H9 (cell line): ENCODE results near the gene ARHGAP15. TPM values are rescaled to one million over a fixed set of nuclear protein-coding genes. Genes with fewer than 3 reads are reported as not detected.
A peak's percentile ranks its signal among the peaks of the same experiment; 100 is the strongest.

Experiments used
- DNase-seq: peaks from one replicate; pipeline ENCODE4 v3.0.0-alpha.2; 2017
- H2AFZ ChIP-seq: one replicate; pipeline ENCODE4 v1.6.1; 2013; ENCODE audit warnings: mild to moderate bottlenecking, low read length, control low read depth, moderate library complexity
- H2AK5ac ChIP-seq: 2 replicates; pipeline ENCODE4 v1.6.1; 2013; ENCODE audit warnings: low read length, control low read depth, mixed read lengths; ENCODE audit not compliant: insufficient read length
- H2BK120ac ChIP-seq: one replicate; pipeline ENCODE4 v1.6.1; 2013; ENCODE audit warnings: low read depth, mild to moderate bottlenecking, low read length, control low read depth, inconsistent platforms; ENCODE audit not compliant: poor library complexity, severe bottlenecking
- H2BK12ac ChIP-seq: 2 replicates; pipeline ENCODE4 v1.6.1; 2013; ENCODE audit warnings: low read length, control low read depth, mixed read lengths, low read depth; ENCODE audit not compliant: insufficient read length
- H2BK15ac ChIP-seq: 2 replicates; pipeline ENCODE4 v1.6.1; 2013; ENCODE audit warnings: low read depth, low read length, control low read depth
- H2BK20ac ChIP-seq: one replicate; pipeline ENCODE4 v1.6.1; 2013; ENCODE audit warnings: low read depth, mild to moderate bottlenecking, low read length, control low read depth, inconsistent platforms; ENCODE audit not compliant: poor library complexity, severe bottlenecking
- H2BK5ac ChIP-seq: 2 replicates; pipeline ENCODE4 v1.6.1; 2013; ENCODE audit warnings: low read length, control low read depth, mixed read lengths; ENCODE audit not compliant: insufficient read length
- H3K14ac ChIP-seq: 2 replicates; pipeline ENCODE4 v1.6.1; 2013; ENCODE audit warnings: low read length, control low read depth; ENCODE audit not compliant: insufficient read depth
- H3K18ac ChIP-seq: 2 replicates; pipeline ENCODE4 v1.6.1; 2013; ENCODE audit warnings: low read depth, mild to moderate bottlenecking, mixed read lengths, low read length, control low read depth; ENCODE audit not compliant: insufficient read length
- H3K23ac ChIP-seq: 2 replicates; pipeline ENCODE4 v1.6.1; 2013; ENCODE audit warnings: low read length, control low read depth, mixed read lengths, low read depth; ENCODE audit not compliant: insufficient read length
- H3K23me2 ChIP-seq: 2 replicates; pipeline ENCODE4 v1.6.1; 2013; ENCODE audit warnings: low read depth, mild to moderate bottlenecking, mixed read lengths, low read length, control low read depth; ENCODE audit not compliant: insufficient read length, poor library complexity, severe bottlenecking
- H3K27ac ChIP-seq: 2 replicates; pipeline ENCODE4 v1.5.1; 2013; ENCODE audit warnings: low read length, control low read depth, mixed read lengths, low read depth; ENCODE audit not compliant: insufficient read length
- H3K27me3 ChIP-seq: 2 replicates; pipeline ENCODE4 v1.6.1; 2013; ENCODE audit warnings: low read length, control low read depth, inconsistent platforms; ENCODE audit not compliant: insufficient read depth
- H3K4ac ChIP-seq: 2 replicates; pipeline ENCODE4 v1.6.1; 2013; ENCODE audit warnings: low read depth, mild to moderate bottlenecking, control low read depth, inconsistent platforms, low read length, moderate library complexity
- H3K4me1 ChIP-seq: 2 replicates; pipeline ENCODE4 v1.6.1; 2013; ENCODE audit warnings: low read length, control low read depth, inconsistent platforms; ENCODE audit not compliant: insufficient read depth
- H3K4me2 ChIP-seq: 2 replicates; pipeline ENCODE4 v1.6.1; 2013; ENCODE audit warnings: low read length, control low read depth, mixed read lengths; ENCODE audit not compliant: insufficient read length, insufficient read depth
- H3K56ac ChIP-seq: 2 replicates; pipeline ENCODE4 v1.6.1; 2013; ENCODE audit warnings: low read depth, mild to moderate bottlenecking, mixed read lengths, low read length, control low read depth; ENCODE audit not compliant: insufficient read length
- H3K79me1 ChIP-seq: 2 replicates; pipeline ENCODE4 v1.6.1; 2013; ENCODE audit warnings: low read depth, mild to moderate bottlenecking, moderate library complexity, low read length, control low read depth, inconsistent platforms; ENCODE audit not compliant: insufficient read depth, poor library complexity, severe bottlenecking
- H3K79me2 ChIP-seq: 2 replicates; pipeline ENCODE4 v1.6.1; 2013; ENCODE audit warnings: low read length, control low read depth, inconsistent platforms; ENCODE audit not compliant: insufficient read depth
- H3K9ac ChIP-seq: 2 replicates; pipeline ENCODE4 v1.6.1; 2013; ENCODE audit warnings: low read length, control low read depth, mixed read lengths; ENCODE audit not compliant: insufficient read length; ENCODE audit errors: extremely low read depth
- H3K9me3 ChIP-seq: one replicate; pipeline ENCODE4 v1.6.1; 2013; ENCODE audit warnings: low read depth, low read length, inconsistent platforms; ENCODE audit not compliant: control insufficient read depth
- H3T11ph ChIP-seq: one replicate; pipeline ENCODE4 v1.6.1; 2013; ENCODE audit warnings: mild to moderate bottlenecking, low read length, control low read depth, inconsistent platforms
- H4K20me1 ChIP-seq: one replicate; pipeline ENCODE4 v1.6.1; 2013; ENCODE audit not compliant: control insufficient read depth, insufficient read length, insufficient read depth
- H4K5ac ChIP-seq: 2 replicates; pipeline ENCODE4 v1.6.1; 2013; ENCODE audit warnings: low read depth, mild to moderate bottlenecking, mixed read lengths, low read length, control low read depth; ENCODE audit not compliant: insufficient read length
- H4K8ac ChIP-seq: replicated peaks from 2 replicates; pipeline ENCODE4 v1.6.1; 2013; ENCODE audit warnings: low read length, control low read depth, mixed read lengths, low read depth; ENCODE audit not compliant: insufficient read length
- H4K91ac ChIP-seq: 2 replicates; pipeline ENCODE4 v1.6.1; 2013; ENCODE audit warnings: low read depth, mild to moderate bottlenecking, moderate library complexity, mixed read lengths, low read length, control low read depth; ENCODE audit not compliant: insufficient read length
- H3K27ac Mint-ChIP-seq, 3 experiments: 2 replicates in 2 of 3; 3 replicates in 1 of 3; pipeline ENCODE4 v1.8.0; 2020 to 2021; ENCODE audit warnings: mixed read lengths in 3 of 3, mild to moderate bottlenecking in 1 of 3, moderate library complexity in 1 of 3
- H3K27me3 Mint-ChIP-seq: 2 replicates; pipeline ENCODE4 v1.8.0; 2021; ENCODE audit warnings: low read depth, mild to moderate bottlenecking, moderate library complexity, mixed read lengths
- H3K36me3 Mint-ChIP-seq, 3 experiments: 2 replicates in 2 of 3; 3 replicates in 1 of 3; pipeline ENCODE4 v1.8.0; 2020 to 2021; ENCODE audit warnings: low read depth in 3 of 3, mixed read lengths in 3 of 3; ENCODE audit not compliant: insufficient read depth in 1 of 3
- H3K4me1 Mint-ChIP-seq, 2 experiments: 2 replicates each; pipeline ENCODE4 v1.8.0; 2020; ENCODE audit warnings: mixed read lengths in 2 of 2
- H3K4me3 Mint-ChIP-seq, 2 experiments: 2 replicates in 1 of 2; 3 replicates in 1 of 2; pipeline ENCODE4 v1.8.0; 2020 to 2021; ENCODE audit warnings: mild to moderate bottlenecking in 2 of 2, mixed read lengths in 2 of 2, moderate library complexity in 1 of 2
- H3K9me3 Mint-ChIP-seq, 2 experiments: 2 replicates in 1 of 2; 3 replicates in 1 of 2; pipeline ENCODE4 v1.8.0; 2020; ENCODE audit warnings: mild to moderate bottlenecking in 2 of 2, mixed read lengths in 2 of 2, moderate library complexity in 1 of 2
- WGBS: extraction: QIAGEN DNeasy Blood & Tissue Kit; methylation state at CpG from one replicate; pipeline ENCODE4 v1.1.7; 2013; ENCODE audit warnings: missing lambda C conversion rate, low lambda C conversion rate, mixed read lengths; ENCODE audit not compliant: insufficient read length; ENCODE audit errors: extremely low coverage; 5-methylcytosine and 5-hydroxymethylcytosine counted together
- total RNA-seq: library from RNA; stranded (reverse); gene quantifications from 2 replicates; pipeline ENCODE4 v1.2.1, GENCODE V29; 2021
- TF ChIP-seq, protein P1 (sequence below): fragments of 200-600 bp; sonication (generic); conservative IDR thresholded peaks from 3 replicates; pipeline ENCODE4 v1.8.0; 2021; ENCODE audit warnings: antibody characterized with exemption, mild to moderate bottlenecking

Gene ARHGAP15
- total RNA-seq, 1 experiment from 2014 or later: not detected

GRCh38 chr2:143347901-143348414 lies 218.7 kb downstream of the ARHGAP15 start:
- Mint-ChIP-seq H3K4me1 (peaks cover 43 to 52% of the 10 kb centered on the region in 2 experiments), H3K4me3 (peak overlapping the region in 1 of 2 experiments; percentile 27; a peak in 1 of 5 replicates), H3K36me3 (no peaks in the 10 kb centered on the region), H3K27ac (no peak overlapping the region), H3K9me3 (no peaks in the 10 kb centered on the region), H3K27me3 (no peaks in the 10 kb centered on the region)
- H3K23ac ChIP-seq: no peak overlapping the region
- H3K79me2 ChIP-seq: no peaks in the 10 kb centered on the region
- H3K79me1 ChIP-seq: no peaks in the 10 kb centered on the region
- H2BK20ac ChIP-seq: no peak overlapping the region
- H3K27ac ChIP-seq: no peak overlapping the region
- H2AFZ ChIP-seq: no peak overlapping the region
- no peak overlapping the region for H3K56ac ChIP-seq
- no peak overlapping the region for H2BK15ac ChIP-seq
- no peak overlapping the region for H2BK12ac ChIP-seq
- H3K23me2 ChIP-seq: no peaks in the 10 kb centered on the region
- H4K20me1 ChIP-seq: no peaks in the 10 kb centered on the region
- no peak overlapping the region for H2BK120ac ChIP-seq
- DNase-seq: no peak
- no peak overlapping the region for H4K8ac ChIP-seq
- no peak overlapping the region for H3K14ac ChIP-seq
- no peak overlapping the region for H4K91ac ChIP-seq
- H3K27me3 ChIP-seq: no peaks in the 10 kb centered on the region
- H3K4me1 ChIP-seq: peaks cover 6% of the 10 kb centered on the region
- H3K18ac ChIP-seq: no peak overlapping the region
- no peak overlapping the region for H3K4me2 ChIP-seq
- no CpG with 5 or more reads among the region's 4 CpGs for WGBS
- H2BK5ac ChIP-seq: no peak overlapping the region
- H4K5ac ChIP-seq: no peak overlapping the region
- H3K9ac ChIP-seq: no peak overlapping the region
- no peak overlapping the region for H2AK5ac ChIP-seq
- no peak overlapping the region for H3T11ph ChIP-seq
- H3K9me3 ChIP-seq: no peaks in the 10 kb centered on the region
- H3K4ac ChIP-seq: no peak overlapping the region
- TF ChIP-seq, protein P1, sequence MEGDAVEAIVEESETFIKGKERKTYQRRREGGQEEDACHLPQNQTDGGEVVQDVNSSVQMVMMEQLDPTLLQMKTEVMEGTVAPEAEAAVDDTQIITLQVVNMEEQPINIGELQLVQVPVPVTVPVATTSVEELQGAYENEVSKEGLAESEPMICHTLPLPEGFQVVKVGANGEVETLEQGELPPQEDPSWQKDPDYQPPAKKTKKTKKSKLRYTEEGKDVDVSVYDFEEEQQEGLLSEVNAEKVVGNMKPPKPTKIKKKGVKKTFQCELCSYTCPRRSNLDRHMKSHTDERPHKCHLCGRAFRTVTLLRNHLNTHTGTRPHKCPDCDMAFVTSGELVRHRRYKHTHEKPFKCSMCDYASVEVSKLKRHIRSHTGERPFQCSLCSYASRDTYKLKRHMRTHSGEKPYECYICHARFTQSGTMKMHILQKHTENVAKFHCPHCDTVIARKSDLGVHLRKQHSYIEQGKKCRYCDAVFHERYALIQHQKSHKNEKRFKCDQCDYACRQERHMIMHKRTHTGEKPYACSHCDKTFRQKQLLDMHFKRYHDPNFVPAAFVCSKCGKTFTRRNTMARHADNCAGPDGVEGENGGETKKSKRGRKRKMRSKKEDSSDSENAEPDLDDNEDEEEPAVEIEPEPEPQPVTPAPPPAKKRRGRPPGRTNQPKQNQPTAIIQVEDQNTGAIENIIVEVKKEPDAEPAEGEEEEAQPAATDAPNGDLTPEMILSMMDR: no peak
